ENCODE data around the gene TMEM184B. TPM values are rescaled to one million over a fixed set of nuclear protein-coding genes. Genes with fewer than 3 reads are reported as not detected.

TMEM184B gene
- total RNA-seq, 2 donors from 2014 or later = 58.8 to 61.6 TPM

DNA sequence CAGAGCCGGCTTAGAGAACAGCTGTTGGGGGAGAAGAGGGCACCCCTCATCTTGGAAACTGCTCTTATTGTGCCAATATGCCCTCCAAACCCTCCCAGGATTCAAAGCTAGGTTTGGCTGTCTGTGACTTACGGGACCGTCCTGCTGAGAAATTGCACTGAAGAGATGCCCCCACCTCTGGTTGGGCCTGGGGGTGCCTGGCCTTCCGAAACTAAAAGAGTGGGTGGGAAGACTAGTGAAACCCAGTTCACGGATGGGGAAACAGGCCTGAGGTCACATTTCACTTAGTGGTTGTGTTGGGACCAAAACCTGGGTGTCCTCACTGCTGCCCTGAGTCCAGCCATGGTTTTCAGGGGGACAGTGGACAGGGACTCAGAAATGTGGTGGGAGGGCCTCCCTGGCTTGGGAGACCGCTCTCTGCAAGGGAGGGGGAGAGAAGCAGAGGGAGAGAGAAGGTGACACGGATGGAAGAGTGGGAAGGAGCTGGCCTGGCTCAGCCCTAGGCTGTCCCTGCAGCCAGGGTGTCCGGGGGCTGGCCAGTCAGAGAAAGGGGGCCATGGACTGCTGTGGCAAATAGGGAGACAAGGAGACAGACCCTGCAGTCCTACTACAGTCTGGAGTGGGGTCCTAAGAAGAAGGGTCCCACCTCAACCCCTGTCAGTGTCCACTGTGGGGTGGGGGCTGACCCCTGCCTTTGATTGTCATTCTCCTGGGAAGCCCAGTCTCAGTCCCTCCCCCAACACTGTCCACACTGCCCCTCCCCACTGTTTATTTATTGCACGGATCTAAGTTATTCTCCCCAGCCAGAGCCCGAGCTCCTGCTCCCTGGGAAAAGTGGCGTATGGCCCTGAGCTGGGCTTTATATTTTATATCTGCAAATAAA is 57.4 kb downstream of the TMEM184B start:
- Histone ChIP-seq H3K36me3 (no peaks in the 10 kb centered on the region), H3K9ac (ENCODE audit: low read depth in 2 of 2, low read length in 2 of 2) (no peak overlapping the region), H3K27me3 (no peaks in the 10 kb centered on the region), H3K4me3 (no peak overlapping the region), H3K4me1 (peaks cover 9% of the 10 kb centered on the region), H3K27ac (no peak overlapping the region), H3K9me3 (no peaks in the 10 kb centered on the region)
- TF ChIP-seq, protein P1, sequence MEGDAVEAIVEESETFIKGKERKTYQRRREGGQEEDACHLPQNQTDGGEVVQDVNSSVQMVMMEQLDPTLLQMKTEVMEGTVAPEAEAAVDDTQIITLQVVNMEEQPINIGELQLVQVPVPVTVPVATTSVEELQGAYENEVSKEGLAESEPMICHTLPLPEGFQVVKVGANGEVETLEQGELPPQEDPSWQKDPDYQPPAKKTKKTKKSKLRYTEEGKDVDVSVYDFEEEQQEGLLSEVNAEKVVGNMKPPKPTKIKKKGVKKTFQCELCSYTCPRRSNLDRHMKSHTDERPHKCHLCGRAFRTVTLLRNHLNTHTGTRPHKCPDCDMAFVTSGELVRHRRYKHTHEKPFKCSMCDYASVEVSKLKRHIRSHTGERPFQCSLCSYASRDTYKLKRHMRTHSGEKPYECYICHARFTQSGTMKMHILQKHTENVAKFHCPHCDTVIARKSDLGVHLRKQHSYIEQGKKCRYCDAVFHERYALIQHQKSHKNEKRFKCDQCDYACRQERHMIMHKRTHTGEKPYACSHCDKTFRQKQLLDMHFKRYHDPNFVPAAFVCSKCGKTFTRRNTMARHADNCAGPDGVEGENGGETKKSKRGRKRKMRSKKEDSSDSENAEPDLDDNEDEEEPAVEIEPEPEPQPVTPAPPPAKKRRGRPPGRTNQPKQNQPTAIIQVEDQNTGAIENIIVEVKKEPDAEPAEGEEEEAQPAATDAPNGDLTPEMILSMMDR (IDR thresholded peaks at IDR 0.05) = no peak
- intact Hi-C loops (cut with DNase I) = no loop called here
- no peak for DNase-seq

DNA sequence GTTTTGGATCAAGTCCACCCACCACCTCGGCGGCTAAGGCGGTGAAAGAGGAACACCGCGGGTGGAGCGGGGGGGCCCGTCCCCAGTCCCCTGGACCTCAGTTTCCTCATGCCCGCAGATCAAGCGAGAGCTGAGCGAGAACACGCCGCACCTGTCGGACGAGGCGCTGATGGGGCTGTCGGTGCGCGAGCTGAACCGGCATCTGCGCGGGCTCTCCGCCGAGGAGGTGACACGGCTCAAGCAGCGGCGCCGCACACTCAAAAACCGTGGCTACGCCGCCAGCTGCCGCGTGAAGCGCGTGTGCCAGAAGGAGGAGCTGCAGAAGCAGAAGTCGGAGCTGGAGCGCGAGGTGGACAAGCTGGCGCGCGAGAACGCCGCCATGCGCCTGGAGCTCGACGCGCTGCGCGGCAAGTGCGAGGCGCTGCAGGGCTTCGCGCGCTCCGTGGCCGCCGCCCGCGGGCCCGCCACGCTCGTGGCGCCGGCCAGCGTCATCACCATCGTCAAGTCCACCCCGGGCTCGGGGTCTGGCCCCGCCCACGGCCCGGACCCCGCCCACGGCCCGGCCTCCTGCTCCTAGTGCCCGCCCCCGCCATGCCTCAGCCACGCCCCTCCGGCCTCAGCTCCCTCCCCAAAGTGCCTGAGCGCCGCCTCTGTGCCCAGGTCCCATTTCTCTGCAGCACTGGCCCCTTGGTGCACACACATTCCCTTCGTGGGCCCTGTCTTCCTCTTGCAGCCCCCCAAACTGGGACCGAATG is 58.3 kb downstream of the TMEM184B start:
- intact Hi-C loops (cut with DNase I) = no loop called here
- TF ChIP-seq, protein P1 (IDR thresholded peaks at IDR 0.05) = no peak
- no peaks in the 10 kb centered on the region for H3K36me3 ChIP-seq
- no peaks in the 10 kb centered on the region for H3K9me3 ChIP-seq
- H3K4me3 ChIP-seq = peak overlapping the region; percentile 25
- peaks cover 9% of the 10 kb centered on the region for H3K4me1 ChIP-seq
- H3K9ac ChIP-seq (ENCODE audit: low read depth in 2 of 2, low read length in 2 of 2) = peak overlapping the region in 1 of 2 donors; percentile 38
- DNase-seq = peak; percentile 77
- no peaks in the 10 kb centered on the region for H3K27me3 ChIP-seq
- H3K27ac ChIP-seq = no peak overlapping the region

DNA sequence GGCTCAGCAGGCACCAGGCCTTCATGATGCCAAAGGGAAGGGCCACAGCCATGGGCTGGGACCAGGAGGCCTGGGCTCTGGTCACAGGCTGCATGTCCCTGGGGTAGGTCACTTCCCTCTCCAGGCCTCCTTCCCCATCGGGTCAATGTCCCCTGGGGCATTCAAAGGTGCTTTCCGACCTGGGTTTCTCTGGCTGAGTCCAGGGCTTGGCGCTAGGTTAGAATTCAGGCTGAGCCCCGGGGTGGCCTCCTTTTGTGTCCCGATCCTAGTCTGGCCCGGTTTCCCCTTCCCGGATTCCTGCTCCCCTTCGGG is 58.9 kb downstream of the TMEM184B start:
- no peak for DNase-seq
- peaks cover 4% of the 10 kb centered on the region for H3K4me1 ChIP-seq
- no peaks in the 10 kb centered on the region for H3K36me3 ChIP-seq
- TF ChIP-seq, protein P1 (IDR thresholded peaks at IDR 0.05) = no peak
- intact Hi-C loops (cut with DNase I) = no loop called here
- no peaks in the 10 kb centered on the region for H3K9me3 ChIP-seq
- peak overlapping the region in 1 of 2 donors; percentile 38 for H3K9ac ChIP-seq (ENCODE audit: low read depth in 2 of 2, low read length in 2 of 2)
- no peaks in the 10 kb centered on the region for H3K27me3 ChIP-seq
- no peak overlapping the region for H3K4me3 ChIP-seq
- H3K27ac ChIP-seq = no peak overlapping the region

DNA sequence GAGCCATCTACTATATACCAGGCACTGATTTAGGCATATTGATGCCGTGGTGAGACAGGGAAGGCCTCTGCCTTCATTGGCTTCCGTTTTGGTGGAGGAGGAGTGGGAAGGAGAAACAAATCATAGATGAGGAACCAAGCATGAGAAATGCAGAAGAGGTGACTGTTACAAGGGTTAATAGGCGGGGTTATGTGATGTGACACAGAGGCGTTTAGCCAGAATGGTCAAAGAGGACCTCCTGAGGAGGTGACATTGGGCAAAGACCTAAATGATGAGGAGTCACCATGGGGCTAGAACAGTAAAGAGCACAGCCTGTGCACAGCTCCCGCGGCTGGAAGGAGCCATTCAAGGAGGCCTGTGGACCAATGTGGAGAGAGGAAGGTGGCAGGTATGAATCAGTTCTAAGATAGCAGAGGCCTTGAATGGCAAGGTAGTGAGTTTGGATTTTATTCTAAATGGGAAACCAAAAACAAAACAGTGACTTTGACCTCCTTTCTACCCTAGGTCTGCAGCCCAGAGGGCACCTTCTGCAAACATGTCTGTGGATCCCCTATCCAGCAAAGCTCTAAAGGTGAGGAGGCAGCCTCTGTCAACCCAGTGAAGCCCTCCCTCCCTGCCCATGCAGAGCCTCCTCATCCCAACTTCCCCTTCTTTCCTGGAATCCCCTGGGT is 59.4 kb downstream of the TMEM184B start:
- no peak for DNase-seq
- Histone ChIP-seq H3K9me3 (no peaks in the 10 kb centered on the region), H3K4me1 (no peaks in the 10 kb centered on the region), H3K27ac (no peak overlapping the region), H3K4me3 (no peak overlapping the region), H3K36me3 (no peaks in the 10 kb centered on the region), H3K27me3 (no peaks in the 10 kb centered on the region), H3K9ac (ENCODE audit: low read depth in 2 of 2, low read length in 2 of 2) (no peak overlapping the region)
- intact Hi-C loops (cut with DNase I) = no loop called here
- TF ChIP-seq, protein P1 (IDR thresholded peaks at IDR 0.05) = no peak

DNA sequence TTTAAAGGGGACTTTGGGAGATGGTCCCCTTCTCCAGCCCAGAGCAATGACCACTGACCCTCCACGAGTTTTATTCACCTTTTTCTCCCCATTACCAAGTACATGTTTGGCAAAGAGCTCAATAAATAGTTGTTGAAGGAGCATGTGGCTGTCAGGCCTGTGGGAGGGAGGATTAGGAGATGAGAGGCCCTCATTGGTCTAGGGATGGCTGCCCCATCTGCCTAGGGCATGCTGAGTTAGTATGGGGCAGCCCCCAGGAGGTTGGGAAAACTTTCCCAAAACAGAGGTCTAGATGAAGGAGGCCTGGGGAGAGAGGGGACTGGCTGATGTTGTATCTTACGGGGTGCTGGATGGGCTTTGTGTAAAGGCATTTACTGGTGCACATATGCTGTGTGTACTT is 60.4 kb downstream of the TMEM184B start:
- intact Hi-C loops (cut with DNase I) = no loop called here
- H3K36me3 ChIP-seq = no peaks in the 10 kb centered on the region

More for the DNA sequence above, 60.4 kb downstream of the TMEM184B start:
- no peaks in the 10 kb centered on the region for H3K27me3 ChIP-seq
- no peaks in the 10 kb centered on the region for H3K4me1 ChIP-seq
- no peak overlapping the region for H3K27ac ChIP-seq
- no peak for DNase-seq
- H3K9ac ChIP-seq (ENCODE audit: low read depth in 2 of 2, low read length in 2 of 2) = no peak overlapping the region
- TF ChIP-seq, protein P1 (IDR thresholded peaks at IDR 0.05) = no peak
- no peaks in the 10 kb centered on the region for H3K9me3 ChIP-seq
- H3K4me3 ChIP-seq = no peak overlapping the region
